Measurements from ENCODE around the gene ONECUT3. TPM values are rescaled to one million over a fixed set of nuclear protein-coding genes. Genes with fewer than 3 reads are reported as not detected.

ONECUT3 gene
- total RNA-seq, 2 experiments from 2014 or later, result not detected

GRCh38 chr19:1748115-1748872 lies 5.0 kb upstream of the ONECUT3 start:
- no peak overlapping the region for H3K27ac Mint-ChIP-seq
- POLR2A ChIA-PET, result interaction anchor here (1.0 kb wide), 1 partner anchor 97 kb away, joined by 6 read pairs; no protein-coding TSS in a partner anchor
- no peak for DNase-seq
- H3K4me1 Mint-ChIP-seq (ENCODE audit: low read depth), result peaks cover 11% of the 10 kb centered on the region
- no peaks in the 10 kb centered on the region for H3K36me3 Mint-ChIP-seq (ENCODE audit: low read depth)
- intact Hi-C loops (cut with micrococcal nuclease), result no loop called here
- H3K9me3 Mint-ChIP-seq, result no peaks in the 10 kb centered on the region
- ATAC-seq, result no peak
- H3K27me3 Mint-ChIP-seq, result peaks cover 53% of the 10 kb centered on the region
- CTCF ChIA-PET, result no interaction called here
- TF ChIP-seq CTCF (IDR thresholded peaks at IDR 0.05), result no peak
- no peak overlapping the region for H3K4me3 Mint-ChIP-seq

GRCh38 chr19:1748873-1749341 lies 4.4 kb upstream of the ONECUT3 start:
- intact Hi-C loops (cut with micrococcal nuclease), result no loop called here
- Mint-ChIP-seq H3K4me3 (no peak overlapping the region), H3K36me3 (ENCODE audit: low read depth) (no peaks in the 10 kb centered on the region), H3K9me3 (no peaks in the 10 kb centered on the region), H3K27ac (no peak overlapping the region), H3K27me3 (peaks cover 53% of the 10 kb centered on the region), H3K4me1 (ENCODE audit: low read depth) (peaks cover 11% of the 10 kb centered on the region)
- CTCF ChIA-PET, result interaction anchor here (0.8 kb wide), 1 partner anchor 203 kb away, joined by 3 read pairs; no protein-coding TSS in a partner anchor
- DNase-seq (no peak), ATAC-seq (no peak)
- TF ChIP-seq CTCF (IDR thresholded peaks at IDR 0.05), result no peak
- POLR2A ChIA-PET, result no interaction called here

- no peak overlapping the region for H3K27ac Mint-ChIP-seq
- POLR2A ChIA-PET, result no interaction called here
- H3K4me3 Mint-ChIP-seq, result no peak overlapping the region
- no peaks in the 10 kb centered on the region for H3K36me3 Mint-ChIP-seq (ENCODE audit: low read depth)
- H3K27me3 Mint-ChIP-seq, result peaks cover 53% of the 10 kb centered on the region
- peaks cover 11% of the 10 kb centered on the region for H3K4me1 Mint-ChIP-seq (ENCODE audit: low read depth)
- CTCF ChIA-PET, result interaction anchor here (0.8 to 1.2 kb wide), 2 partner anchors 76 to 204 kb away, joined by 3 read pairs; no protein-coding TSS in a partner anchor
- intact Hi-C loops (cut with micrococcal nuclease), result no loop called here
- ATAC-seq (no peak), DNase-seq (no peak)
- no peaks in the 10 kb centered on the region for H3K9me3 Mint-ChIP-seq
- no peak for TF ChIP-seq CTCF (IDR thresholded peaks at IDR 0.05)
Measured at GRCh38 chr19:1749373-1750342, 3.6 kb upstream of the ONECUT3 start.

GRCh38 chr19:1750343-1751021 lies 2.8 kb upstream of the ONECUT3 start:
- H3K4me3 Mint-ChIP-seq, result no peak overlapping the region
- H3K4me1 Mint-ChIP-seq (ENCODE audit: low read depth), result peaks cover 12% of the 10 kb centered on the region

More at GRCh38 chr19:1750343-1751021, 2.8 kb upstream of the ONECUT3 start:
- intact Hi-C loops (cut with micrococcal nuclease), result no loop called here
- Mint-ChIP-seq H3K9me3 (no peaks in the 10 kb centered on the region), H3K27ac (no peak overlapping the region), H3K27me3 (peaks cover 52% of the 10 kb centered on the region), H3K36me3 (ENCODE audit: low read depth) (no peaks in the 10 kb centered on the region)
- DNase-seq (no peak), ATAC-seq (no peak)
- no peak for TF ChIP-seq CTCF (IDR thresholded peaks at IDR 0.05)
- POLR2A ChIA-PET, result no interaction called here
- CTCF ChIA-PET, result interaction anchor here (0.6 to 1.2 kb wide), 2 partner anchors 76 to 205 kb away, joined by 3 to 4 read pairs; no protein-coding TSS in a partner anchor
